ENCODE data around the gene TAF4. TPM values are rescaled to one million over a fixed set of nuclear protein-coding genes. Genes with fewer than 3 reads are reported as not detected.
A peak's percentile ranks its signal among the peaks of the same experiment; 100 is the strongest.

The TAF4 gene
- total RNA-seq, 6 experiments from 2014 or later: 9.0 to 13.0 (median 11.3) TPM

DNA sequence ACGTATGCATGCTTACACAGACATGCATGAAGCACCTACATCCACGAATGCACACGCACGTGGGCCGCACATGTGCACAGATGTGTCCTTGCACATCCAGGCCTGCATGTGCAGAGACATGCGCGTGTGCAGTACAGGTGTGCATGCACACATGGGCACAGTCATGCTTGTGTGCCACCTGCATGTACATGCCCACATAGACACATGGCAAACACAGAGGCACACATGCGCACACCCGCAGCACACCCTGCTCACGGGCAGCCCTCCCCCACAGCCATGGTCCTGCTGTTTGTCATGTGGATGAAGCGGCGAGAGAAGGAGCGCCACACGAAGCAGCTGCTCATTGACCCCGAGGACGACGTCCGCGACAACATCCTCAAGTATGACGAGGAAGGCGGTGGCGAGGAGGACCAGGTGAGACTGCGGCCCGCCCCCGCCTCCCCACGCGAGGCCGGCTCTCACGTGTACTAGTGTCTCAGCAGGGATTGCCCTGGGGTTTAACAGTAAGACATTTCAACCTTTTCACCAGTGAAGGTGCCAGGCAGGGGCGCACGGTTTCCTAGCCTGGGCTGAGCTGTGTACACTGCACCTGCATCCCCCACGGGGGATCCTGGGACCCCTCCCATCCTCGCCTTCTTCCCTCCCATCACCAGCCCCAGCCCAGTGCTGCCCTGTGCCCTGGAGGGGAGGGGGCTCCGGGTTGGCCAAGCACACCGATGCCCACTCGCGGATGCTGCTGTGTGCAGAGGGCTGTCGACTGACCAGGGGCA, 132.8 kb downstream of the TAF4 start:
- no peak overlapping the region for H3K27ac ChIP-seq
- no peaks in the 10 kb centered on the region for H3K9me3 ChIP-seq
- DNase-seq: peak in 2 of 3 donors; percentile 28 to 32
- intact Hi-C loops (cut with DNase I): no loop called here
- no peaks in the 10 kb centered on the region for H3K4me1 ChIP-seq
- TF ChIP-seq POLR2A (IDR thresholded peaks at IDR 0.05): no peak
- no peak for TF ChIP-seq CTCF (IDR thresholded peaks at IDR 0.05)
- H3K36me3 ChIP-seq: no peaks in the 10 kb centered on the region
- H3K27me3 ChIP-seq: no peaks in the 10 kb centered on the region
- WGBS (ENCODE audit: insufficient coverage, low coverage, low lambda C conversion rate, missing lambda C conversion rate): 77% methylated on average over 16 of the region's 38 CpGs
- H3K4me3 ChIP-seq: no peak overlapping the region
- ATAC-seq: no peak

GRCh38 chr20:61932199-61932592, 133.5 kb downstream of the TAF4 start:
- Histone ChIP-seq H3K4me3 (no peak overlapping the region), H3K36me3 (no peaks in the 10 kb centered on the region), H3K27ac (no peak overlapping the region), H3K27me3 (no peaks in the 10 kb centered on the region), H3K4me1 (no peaks in the 10 kb centered on the region), H3K9me3 (no peaks in the 10 kb centered on the region)
- WGBS (ENCODE audit: insufficient coverage, low coverage, low lambda C conversion rate, missing lambda C conversion rate): 80% methylated on average over 2 of the region's 9 CpGs
- intact Hi-C loops (cut with DNase I): no loop called here
- TF ChIP-seq POLR2A (IDR thresholded peaks at IDR 0.05) (no peak), CTCF (IDR thresholded peaks at IDR 0.05) (no peak)
- ATAC-seq (no peak), DNase-seq (peak in 2 of 3 donors; percentile 19 to 25)

DNA sequence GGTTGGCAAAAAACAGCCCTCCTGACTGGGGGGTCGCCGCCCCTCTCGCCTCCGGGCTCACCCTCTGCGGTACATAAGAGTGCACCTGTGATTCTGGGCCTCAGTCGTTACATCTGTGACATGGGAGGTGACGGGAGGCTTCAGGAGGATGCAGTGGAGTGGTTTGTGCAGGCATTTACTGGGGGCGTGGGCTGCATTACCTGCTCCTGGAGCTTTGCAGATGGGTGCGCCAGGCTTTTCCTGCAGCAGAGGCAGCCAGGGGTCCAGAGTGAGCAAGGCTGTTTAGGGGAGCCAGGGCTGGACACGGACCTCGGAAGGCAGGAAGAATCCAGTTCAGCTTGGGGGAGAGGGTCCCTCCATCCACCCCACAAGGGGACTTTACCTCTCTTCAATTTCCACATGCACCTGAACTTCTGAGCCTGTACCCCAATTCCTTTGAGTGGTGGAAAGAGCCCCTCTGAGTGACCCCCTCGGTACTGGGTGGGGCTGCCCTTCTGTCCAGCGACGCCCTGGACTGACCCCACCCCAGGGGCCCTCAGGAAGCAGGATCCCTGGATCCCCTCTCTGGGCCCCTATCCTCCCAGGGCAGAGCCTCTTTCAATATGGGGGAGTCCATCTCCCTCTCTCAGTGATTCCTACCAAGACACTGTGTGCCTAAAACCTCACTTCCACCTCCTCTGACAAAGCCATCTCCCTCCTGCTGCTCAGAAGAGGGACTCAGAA, 134.0 kb downstream of the TAF4 start:
- no peak for TF ChIP-seq CTCF (IDR thresholded peaks at IDR 0.05)
- TF ChIP-seq POLR2A (IDR thresholded peaks at IDR 0.05): no peak
- no peaks in the 10 kb centered on the region for H3K4me1 ChIP-seq
- ATAC-seq (no peak), DNase-seq (peak; percentile 6 to 25 (median 24))
- H3K4me3 ChIP-seq: no peak overlapping the region
- H3K27ac ChIP-seq: no peak overlapping the region
- intact Hi-C loops (cut with DNase I): no loop called here
- 67% methylated on average over 7 of the region's 14 CpGs for WGBS (ENCODE audit: insufficient coverage, low coverage, low lambda C conversion rate, missing lambda C conversion rate)
- H3K9me3 ChIP-seq: no peaks in the 10 kb centered on the region
- no peaks in the 10 kb centered on the region for H3K36me3 ChIP-seq
- H3K27me3 ChIP-seq: no peaks in the 10 kb centered on the region

DNA sequence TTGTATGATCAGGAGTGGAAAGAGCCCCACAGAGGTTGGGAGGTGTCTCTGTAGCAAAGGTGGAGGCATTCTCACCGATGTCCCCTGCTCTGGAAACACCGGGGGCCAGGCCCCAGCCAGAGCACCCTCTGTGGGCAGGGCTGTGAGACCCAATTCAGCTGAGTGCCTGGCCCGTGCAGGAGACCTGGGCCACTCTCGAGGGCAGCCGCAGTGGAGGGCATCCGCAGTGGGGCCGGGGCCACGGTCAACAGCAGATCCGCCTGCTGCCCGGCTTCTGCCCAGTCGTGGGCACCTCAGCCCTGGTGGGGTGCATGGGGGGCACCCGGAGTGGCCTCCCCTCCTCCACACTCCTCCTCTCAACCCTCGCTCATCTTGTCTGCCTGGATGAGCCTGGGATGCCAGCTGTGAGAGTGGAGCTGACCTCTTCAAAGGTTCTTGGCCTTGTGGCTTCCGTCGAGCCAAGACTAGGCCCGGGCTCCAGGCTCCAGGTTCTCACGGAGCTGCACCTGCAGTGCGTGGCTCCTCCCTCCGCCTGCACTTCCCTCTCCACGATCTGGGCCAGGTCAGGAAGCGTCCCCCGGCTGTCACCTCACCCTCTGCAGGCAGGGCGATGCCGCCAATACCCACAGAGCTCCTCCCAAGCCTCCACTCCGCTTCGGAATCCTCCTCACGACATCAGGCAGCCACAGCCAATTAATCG, 134.8 kb downstream of the TAF4 start:
- WGBS (ENCODE audit: insufficient coverage, low coverage, low lambda C conversion rate, missing lambda C conversion rate): 91% methylated on average over 11 of the region's 28 CpGs
- H3K27ac ChIP-seq: no peak overlapping the region
- H3K4me3 ChIP-seq: no peak overlapping the region
- DNase-seq (peak in 2 of 3 donors; percentile 35 to 48), ATAC-seq (no peak)
- H3K27me3 ChIP-seq: no peaks in the 10 kb centered on the region
- no peaks in the 10 kb centered on the region for H3K9me3 ChIP-seq
- no peaks in the 10 kb centered on the region for H3K4me1 ChIP-seq
- intact Hi-C loops (cut with DNase I): no loop called here
- TF ChIP-seq CTCF (IDR thresholded peaks at IDR 0.05): no peak
- no peak for TF ChIP-seq POLR2A (IDR thresholded peaks at IDR 0.05)
- H3K36me3 ChIP-seq: no peaks in the 10 kb centered on the region
